ENCODE measurements around the gene NMUR2.
A peak's percentile ranks its signal among the peaks of the same experiment; 100 is the strongest.

Gene NMUR2, protein sequence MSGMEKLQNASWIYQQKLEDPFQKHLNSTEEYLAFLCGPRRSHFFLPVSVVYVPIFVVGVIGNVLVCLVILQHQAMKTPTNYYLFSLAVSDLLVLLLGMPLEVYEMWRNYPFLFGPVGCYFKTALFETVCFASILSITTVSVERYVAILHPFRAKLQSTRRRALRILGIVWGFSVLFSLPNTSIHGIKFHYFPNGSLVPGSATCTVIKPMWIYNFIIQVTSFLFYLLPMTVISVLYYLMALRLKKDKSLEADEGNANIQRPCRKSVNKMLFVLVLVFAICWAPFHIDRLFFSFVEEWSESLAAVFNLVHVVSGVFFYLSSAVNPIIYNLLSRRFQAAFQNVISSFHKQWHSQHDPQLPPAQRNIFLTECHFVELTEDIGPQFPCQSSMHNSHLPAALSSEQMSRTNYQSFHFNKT

DNA sequence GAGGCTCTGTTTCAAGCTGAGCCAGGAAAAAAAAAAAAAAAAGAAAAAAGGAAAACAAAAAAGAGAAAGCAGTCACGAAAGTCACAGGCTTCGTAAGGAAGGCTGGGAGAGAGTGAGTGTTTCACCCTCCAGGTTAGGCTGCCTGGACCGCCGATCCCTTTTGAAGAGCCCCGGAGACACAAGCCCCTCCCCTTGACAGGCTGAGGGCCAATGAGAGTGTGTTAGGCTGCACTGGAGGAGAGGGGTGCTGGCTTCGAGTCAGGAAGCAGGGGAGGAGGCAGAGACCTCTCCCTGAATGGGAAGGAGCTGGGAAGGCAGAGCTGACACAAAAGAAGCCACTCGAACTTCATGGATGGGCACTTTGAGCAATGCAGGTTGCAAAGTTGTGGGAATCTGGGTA lies at the start of gene NMUR2:
TSS of gene NMUR2 (minus strand) at position 135 of the 400 bp plus-strand sequence. CDS start 166 bp downstream, outside the sequence.
- no peak for DNase-seq (ENCODE audit: low read depth in 2 of 2)

DNA sequence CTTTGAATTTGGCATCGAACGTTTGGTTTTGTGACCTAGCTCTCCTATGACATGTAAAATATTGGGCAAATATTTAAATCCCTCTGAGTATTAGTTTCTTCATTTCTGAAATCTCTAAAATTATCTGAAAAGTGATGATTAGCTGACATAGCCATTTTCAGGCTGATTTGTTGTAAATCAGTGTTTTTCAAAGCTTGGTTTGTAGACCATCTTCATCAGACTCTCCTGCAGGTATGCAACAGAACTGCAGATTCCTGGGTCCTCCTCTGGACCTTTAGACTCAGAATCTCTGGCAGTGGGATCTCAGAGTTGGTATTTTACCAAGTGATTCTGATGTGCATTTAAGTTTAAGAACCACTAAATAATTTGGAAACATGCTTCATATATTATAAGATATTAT lies 38.9 kb upstream of the NMUR2 start:
- DNase-seq (ENCODE audit: low read depth in 2 of 2) = no peak

DNA sequence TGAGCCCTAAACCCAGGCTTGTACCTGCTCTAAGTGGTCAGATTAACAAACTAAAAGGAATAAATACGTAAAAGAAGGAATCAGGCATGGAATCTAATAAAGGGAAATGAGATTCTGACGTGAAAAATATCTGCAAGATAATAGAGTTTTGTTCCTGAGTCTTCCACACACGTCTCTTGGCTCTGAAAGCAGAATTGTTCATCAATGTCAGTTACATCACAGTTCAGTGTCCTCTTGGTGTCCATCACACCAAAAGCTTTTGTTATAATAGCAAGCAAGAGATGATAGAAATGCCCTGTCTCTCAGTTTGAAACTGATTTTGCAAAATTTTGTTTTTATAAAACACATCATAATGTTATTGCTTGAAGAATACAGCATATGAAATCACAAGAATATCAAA lies 34.7 kb upstream of the NMUR2 start:
- no peak for DNase-seq (ENCODE audit: low read depth in 2 of 2)

DNA sequence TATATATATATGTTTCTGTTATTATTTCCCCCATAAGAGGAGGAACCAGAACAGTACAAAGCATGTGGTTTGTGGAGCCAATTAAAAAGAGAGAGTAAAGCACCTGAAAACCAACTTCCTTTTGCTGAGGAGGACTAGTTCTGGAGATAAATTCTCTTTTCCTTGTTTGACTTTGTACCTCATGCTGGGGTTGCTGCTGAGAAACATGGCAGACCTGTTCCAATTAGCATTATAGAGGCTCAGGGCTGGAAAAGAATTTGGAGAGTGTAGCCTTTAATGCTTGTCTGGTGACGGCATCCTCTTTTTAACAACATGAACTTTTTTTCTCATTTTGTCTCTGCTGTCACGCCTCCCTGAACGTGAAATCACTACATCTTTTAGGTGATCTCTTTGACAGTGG lies 32.8 kb upstream of the NMUR2 start:
- DNase-seq (ENCODE audit: low read depth in 2 of 2) = no peak

DNA sequence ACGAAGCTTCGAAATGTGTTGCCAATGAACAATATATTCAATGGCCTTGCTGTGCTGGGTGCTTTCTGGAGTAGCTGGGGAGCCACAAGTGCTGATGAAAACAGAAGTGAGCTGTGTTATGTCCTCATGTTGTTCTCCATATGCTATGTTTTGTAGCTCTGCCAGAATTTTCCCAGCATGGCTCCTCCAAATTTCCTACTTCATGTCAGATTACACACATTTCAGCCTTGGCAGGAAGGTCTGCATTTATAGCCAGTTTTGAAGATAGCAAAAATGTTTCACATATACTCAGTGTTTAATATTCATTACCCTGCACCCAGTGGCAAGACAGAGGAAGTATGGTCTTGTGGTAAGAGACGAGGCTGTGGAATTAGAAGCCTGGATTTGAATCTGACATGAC lies 22.6 kb upstream of the NMUR2 start:
- DNase-seq (ENCODE audit: low read depth in 2 of 2) = no peak

DNA sequence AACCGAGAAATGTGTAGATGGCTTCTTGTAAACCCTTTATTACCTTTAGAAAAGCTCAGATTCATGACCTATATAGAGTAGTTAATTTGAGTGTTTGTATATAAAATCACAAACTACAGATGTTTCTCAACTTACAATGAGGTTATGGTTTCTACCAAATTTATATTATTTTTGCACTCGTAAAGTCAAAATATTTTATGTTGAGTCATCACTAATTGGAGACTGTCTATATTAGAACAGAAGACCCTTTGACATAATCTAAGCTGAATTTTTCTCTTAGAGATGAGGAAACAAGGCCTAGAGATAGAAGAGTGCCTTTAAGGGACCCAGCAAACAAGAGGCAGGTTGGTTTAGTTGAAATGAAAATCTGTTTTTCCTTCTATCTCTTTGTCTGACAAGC lies 20.0 kb upstream of the NMUR2 start:
- DNase-seq (ENCODE audit: low read depth in 2 of 2) = no peak

DNA sequence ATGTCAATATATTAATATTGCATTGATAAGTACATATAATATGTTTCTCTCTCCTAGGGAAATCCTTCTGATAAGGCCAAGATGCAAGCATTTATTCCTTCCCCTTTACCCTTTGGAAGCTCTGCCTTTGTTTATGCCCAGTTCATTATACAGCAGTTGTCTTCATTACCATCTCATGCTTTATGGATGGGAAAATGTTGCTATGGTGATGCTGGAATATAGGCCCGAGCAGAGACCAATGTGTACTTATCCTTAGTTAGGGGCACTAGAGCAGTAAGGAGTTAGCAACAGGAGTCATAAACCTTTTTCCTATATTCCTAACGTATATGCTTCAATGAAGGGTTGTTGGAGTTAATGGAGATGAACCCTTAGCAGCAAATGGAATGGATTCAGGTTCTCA lies 19.4 kb upstream of the NMUR2 start:
- no peak for DNase-seq (ENCODE audit: low read depth in 2 of 2)

DNA sequence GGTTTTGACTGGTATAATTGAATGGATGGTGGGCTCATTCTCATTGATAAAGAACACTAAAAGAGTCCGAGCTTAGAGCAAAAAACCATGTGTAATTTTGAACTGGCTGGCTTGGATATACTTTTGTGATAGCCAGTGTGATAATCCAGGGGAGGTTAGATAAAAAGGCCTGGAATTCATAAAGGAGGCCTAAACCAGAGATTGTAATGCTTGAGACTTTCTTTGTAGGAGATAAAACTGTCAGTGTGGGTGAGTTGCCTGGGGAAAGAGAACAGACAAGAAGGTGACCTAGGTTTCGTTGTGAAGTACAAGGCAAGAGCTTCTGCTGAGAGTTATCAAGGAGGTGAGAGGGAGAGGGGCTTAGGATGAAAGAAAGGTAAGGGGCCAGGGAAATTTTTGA lies 17.0 kb upstream of the NMUR2 start:
- DNase-seq (ENCODE audit: low read depth in 2 of 2) = no peak

DNA sequence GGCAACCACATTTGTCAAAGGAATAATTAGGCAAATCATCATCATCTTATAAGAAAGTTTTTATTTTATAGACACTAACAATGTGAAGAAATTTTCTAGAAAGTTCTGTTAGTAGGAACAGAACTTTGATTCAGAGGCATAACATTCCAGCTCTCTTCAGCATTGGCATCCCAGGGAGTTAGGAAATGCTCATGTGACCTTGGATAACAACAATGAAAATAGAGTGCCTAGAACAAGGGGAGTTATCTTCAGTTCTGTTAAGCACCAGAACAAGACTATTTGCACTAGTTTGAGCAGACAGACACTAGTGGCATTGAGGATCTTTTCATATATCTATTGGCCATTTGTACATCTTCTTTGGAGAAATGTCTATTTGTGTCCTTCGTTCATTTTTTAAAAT lies 7.0 kb upstream of the NMUR2 start:
- no peak for DNase-seq (ENCODE audit: low read depth in 2 of 2)

DNA sequence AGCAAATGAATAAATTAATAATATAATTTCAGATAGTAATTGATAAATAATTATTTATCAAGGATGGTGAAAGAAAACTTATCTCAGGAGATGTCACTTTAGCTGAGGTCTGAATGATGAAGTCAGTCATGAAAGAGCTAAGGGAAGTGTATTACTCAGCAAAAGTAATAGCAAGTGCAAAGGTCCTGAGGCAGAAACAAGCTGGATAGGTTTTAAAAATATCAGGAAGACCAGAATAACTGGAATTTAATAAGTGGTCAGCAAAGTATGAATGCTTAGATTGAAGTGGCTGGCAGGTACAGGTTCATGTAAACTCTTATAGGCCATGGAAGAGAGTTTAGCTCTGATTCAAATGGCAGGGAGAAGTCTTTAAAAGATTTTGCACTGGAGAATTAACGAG lies 1.0 kb upstream of the NMUR2 start:
- no peak for DNase-seq (ENCODE audit: low read depth in 2 of 2)

DNA sequence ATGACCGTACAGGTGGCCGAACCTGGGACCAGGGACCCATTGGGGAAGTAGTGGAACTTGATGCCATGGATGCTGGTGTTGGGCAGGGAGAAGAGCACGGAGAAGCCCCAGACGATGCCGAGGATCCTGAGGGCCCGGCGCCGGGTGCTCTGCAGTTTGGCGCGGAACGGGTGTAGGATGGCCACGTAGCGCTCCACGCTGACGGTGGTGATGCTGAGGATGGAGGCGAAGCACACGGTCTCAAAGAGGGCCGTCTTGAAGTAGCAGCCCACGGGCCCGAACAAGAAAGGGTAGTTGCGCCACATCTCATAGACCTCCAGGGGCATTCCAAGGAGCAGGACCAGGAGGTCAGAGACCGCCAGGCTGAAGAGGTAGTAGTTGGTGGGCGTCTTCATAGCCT lies 585 bp downstream of the NMUR2 start:
- DNase-seq (ENCODE audit: low read depth in 2 of 2) = no peak

DNA sequence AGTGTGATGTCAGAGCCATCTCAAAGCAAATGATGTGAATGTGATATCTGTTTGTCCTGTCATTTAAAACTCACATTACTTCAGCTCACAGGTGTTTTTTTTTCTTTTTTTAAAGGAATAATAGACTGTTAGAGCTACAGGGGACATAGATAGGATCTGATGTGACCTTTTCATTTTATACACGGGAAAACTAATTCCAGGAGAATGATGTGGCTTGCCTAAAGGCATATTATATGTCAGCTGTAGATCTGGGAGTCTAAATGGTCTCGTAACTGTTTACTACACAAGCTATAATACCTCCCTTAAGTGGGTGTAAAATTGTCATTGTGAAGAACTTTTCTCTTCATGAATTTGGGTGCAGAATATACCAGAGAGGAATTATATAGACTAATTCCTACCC lies 2.0 kb downstream of the NMUR2 start:
- DNase-seq (ENCODE audit: low read depth in 2 of 2) = no peak

DNA sequence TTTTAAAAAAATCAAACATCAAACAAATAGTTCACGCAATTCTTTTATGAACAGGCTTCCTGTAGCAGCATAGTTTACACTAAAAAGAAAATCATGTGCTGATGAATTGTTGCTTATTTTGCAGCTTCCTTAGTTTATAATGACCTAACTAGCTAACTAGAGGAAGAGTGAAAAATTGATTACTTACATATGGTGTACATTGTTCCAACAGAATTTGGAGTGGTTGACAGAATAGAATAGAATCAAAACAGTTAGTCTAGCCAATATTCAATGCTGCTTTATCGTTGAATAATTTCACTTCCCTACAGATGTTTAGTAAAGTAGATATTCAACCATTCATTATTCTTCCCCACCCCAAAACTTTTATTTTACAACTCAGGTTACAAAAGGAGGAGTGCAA lies 4.2 kb downstream of the NMUR2 start:
- DNase-seq (ENCODE audit: low read depth in 2 of 2) = no peak

DNA sequence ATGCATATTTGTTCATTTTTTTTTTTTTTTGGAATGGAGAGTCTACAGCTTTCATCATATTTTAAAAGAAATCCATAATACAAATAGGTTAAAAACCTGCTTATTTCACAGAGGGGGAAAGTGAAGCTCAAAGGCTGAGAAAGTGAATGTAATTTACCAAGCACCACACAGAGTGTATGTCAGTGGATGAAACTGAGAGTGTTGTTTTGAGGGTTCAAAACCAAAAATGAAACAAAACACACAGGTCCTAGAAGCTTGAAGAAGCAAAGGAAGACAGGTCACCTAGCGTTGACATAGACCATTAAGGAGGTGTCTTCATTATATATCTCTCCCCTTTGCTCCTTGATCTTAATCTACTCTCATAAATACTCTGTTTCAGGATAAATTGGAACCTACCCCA lies 7.5 kb downstream of the NMUR2 start:
- no peak for DNase-seq (ENCODE audit: low read depth in 2 of 2)

DNA sequence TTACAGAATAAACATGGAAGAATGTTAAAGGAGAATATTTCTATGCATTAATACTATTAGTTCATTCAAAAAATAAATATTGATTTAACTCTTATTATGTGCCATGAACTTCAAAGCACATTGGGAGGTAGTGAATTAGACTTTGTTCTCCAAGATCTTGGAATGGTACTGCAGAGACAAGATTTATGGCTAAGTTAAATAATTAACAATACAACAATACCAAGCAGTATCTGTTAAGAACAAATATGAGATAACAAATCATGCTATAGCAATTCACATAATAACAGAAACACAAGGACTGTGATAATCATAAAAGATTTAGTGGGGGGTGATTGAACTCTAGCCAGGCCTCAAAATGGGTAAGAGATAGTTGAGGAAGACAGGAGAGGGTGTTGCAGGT lies 11.6 kb downstream of the NMUR2 start:
- DNase-seq (ENCODE audit: low read depth in 2 of 2) = no peak

DNA sequence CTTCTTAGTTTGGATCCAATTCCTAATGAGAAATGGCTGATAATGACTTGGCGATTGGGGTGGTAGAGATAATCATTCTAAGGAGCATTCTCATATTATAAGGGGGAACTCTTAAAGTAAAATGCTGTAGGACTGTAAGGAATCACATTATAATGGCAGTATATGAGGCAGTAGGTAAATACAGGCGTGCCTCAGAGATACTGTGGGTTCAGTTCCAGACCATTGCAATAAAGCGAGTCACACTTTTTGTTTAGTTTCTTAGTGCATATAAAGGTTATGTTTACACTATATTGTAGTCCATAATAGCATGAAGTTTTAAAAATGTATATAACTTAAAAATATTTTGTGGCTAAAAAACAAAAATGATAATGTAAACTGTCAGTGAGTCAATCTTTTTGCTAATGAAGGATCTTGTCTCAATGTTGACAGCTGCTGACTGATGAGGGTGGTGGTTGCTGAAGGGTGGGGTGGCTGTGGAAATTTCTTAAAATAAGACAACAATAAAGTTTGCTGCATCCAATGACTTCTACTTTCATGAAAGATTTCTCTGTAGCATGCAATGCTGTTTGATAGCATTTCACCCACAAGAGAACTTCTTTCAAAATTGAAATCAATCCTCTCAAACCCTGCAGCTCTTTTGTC lies 15.8 kb downstream of the NMUR2 start:
- DNase-seq (ENCODE audit: low read depth in 2 of 2) = no peak

DNA sequence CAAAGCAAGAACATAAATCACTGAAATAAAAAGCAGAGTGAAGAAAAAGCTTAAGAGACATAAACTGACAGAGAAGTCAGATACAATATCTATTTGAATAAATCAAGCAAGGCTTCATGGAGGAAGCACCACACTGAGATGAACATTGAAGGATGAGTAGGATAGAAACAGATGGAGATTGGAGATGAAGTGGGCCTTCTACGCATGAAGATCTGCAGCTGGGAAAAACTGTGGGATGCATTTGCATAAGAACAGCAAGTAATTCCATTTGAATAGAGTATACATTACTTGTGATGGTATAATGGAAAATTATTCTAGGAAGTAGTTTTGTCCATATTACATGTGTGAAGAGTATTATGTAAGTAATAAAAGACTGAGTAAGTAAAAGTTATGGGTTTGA lies 16.5 kb downstream of the NMUR2 start:
- DNase-seq (ENCODE audit: low read depth in 2 of 2) = no peak

DNA sequence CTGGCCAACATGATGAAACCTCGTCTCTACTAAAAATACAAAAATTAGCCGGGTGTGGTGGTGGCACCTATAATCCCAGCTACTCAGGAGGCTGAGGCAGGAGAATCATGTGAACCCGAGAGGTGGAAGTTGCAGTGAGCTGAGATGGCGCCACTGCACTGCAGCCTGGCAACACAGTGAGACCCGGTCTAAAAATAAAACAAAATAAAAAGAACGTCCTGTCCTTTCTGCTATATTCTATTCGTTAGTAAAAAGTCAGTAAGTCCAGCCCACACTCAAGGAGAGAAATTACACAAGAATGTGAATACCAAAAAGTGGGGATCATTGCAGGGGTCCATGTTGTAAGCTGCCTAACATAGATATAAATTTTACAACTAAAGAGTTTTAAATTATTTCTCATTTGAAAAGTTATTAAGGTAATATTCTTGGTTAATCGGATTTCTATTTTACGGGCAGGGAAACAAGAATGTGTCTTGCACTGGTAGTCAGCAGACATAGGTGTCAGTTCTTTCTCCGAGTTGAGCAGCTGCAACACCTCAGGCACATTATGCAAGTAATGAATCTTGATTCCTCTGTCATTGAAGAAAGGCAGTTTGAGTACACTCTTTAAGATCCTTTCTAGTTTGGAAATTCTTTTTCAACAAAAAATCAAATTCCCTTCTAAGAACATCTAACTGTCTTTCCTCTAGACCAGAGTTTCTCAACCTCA lies 24.5 kb downstream of the NMUR2 start:
- no peak for DNase-seq (ENCODE audit: low read depth in 2 of 2)

DNA sequence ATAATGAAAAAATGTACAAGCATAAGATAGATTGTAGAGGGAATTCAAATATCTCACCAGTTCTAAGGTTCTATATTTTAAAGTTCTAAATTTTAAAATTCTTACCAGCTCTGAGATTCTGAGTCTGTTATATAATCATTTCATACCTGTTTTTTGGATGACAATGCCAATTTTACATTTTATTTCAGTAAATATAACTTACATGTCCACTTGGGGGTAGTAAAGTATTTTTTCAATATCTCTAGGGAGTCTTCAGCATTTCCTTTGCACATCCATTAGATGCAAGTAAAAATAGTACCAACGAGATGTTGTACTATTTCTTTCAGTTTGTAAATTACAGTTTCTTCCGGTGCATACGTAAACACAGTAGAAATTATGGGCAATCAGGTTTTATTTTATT lies 25.7 kb downstream of the NMUR2 start:
- DNase-seq (ENCODE audit: low read depth in 2 of 2) = no peak

DNA sequence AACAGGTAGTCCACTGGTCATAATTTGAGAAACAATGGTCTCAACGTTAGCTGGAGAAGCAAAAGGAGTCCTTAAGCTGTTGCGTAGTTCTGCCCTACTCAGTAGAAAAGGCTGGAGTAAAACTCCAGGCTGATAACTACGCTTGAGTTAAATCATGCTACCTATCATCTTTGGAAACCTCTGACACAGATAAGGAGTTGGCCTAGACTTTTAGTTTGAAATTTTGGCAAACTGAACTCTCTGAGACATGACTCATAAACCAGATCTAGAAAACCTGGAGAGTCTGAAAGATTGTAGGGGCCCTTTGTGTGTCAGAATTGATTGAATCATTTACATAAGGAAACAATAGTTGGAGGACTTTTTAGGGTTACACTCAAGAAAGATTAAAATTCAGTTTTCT lies 26.3 kb downstream of the NMUR2 start:
- peak in 1 of 2 experiments; percentile 1 for DNase-seq (ENCODE audit: low read depth in 2 of 2)

DNA sequence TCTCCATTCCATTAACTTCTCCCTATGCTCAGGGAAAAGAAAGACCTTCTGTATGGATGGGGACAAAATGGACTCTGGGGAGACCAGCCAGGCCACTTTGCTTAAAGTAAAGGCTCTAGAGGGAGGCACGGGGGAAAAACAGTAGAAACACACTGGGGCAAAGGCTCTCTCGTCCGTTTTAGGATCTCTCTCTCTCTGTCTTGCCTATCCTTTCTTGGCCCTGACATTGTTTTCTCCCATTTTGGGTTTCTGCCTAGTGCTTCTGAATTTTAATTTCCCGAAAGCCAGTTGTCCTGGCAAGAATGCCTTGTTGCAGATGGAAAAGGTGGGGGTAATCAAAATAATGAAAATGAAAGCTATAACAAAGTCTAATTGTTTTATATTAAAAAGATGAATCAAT lies 28.2 kb downstream of the NMUR2 start:
- no peak for DNase-seq (ENCODE audit: low read depth in 2 of 2)

DNA sequence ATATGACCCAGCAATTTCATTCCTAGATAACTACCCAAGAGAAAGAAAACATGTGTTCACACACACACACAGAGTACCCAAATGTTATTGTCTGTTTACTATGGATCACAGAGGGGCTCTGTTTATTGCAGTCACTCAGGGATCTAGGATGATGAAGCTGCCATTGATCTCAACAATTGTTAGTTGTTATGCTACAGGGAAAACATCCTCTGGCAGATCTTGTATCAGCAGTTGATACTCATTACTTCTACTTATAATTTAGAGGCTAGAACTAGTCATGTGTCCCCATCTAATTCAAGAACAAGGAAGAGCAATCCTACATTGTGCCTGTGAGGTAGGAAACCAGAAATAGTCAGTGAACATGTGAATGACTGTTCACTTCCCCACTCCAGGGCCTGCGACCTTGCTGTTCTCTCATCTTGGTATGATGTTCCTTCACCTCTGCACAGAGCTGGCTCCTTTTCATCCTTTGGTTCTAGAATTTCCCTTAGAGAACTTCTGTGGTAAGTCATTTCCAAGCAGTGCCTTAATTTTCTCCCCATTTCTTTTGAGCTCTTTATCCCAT lies 30.3 kb downstream of the NMUR2 start:
- no peak for DNase-seq (ENCODE audit: low read depth in 2 of 2)

DNA sequence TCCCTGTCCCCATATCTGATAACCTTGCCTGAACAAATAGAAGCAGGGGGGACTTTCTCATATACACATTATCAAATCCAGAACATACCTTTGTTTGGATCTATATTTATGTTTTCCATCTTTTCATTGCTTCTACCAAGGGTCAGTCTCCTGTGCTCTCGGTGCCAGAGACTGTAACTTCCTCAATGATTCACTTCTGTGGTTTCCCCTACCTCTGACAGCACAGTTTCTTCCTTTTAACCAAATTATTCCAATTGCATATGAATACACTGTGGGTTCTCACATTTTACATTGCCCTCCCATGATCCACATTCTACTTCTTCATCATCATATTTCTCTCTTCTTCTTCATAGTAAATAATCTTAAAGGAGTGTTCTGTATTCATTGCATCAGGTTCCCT lies 32.2 kb downstream of the NMUR2 start:
- DNase-seq (ENCODE audit: low read depth in 2 of 2) = no peak
